HG03520 (cell line): ENCODE results near the gene DCLRE1B.
"Not testable (repeated sequence)": the region's sequence is repeated elsewhere in the genome, so short reads cannot be mapped to it uniquely, and the experiment has no call there.

Experiments used
- ATAC-seq: cut with Tn5 transposase; IDR thresholded peaks from one replicate; pipeline ENCODE4 v1.9.1; 2021; ENCODE audit warnings: mild to moderate bottlenecking, moderate library complexity; ENCODE audit not compliant: unreplicated experiment

DCLRE1B gene

GRCh38 chr1:113946112-113946511 is 41.0 kb downstream of the DCLRE1B start:
- no peak for ATAC-seq

GRCh38 chr1:113946678-113947387 is 41.7 kb downstream of the DCLRE1B start:
- ATAC-seq: no peak

- no peak for ATAC-seq
These were observed 42.4 kb downstream of the DCLRE1B start for GRCh38 chr1:113947388-113948107.

GRCh38 chr1:113948151-113948550 is 43.0 kb downstream of the DCLRE1B start:
- not testable (repeated sequence) for ATAC-seq

- ATAC-seq: no peak
These were observed 43.9 kb downstream of the DCLRE1B start for GRCh38 chr1:113949007-113949406.

GRCh38 chr1:113950908-113951307 is 45.8 kb downstream of the DCLRE1B start:
- ATAC-seq: no peak

GRCh38 chr1:113951719-113952118 is 46.6 kb downstream of the DCLRE1B start:
- ATAC-seq: no peak

- ATAC-seq: no peak
These were observed 52.9 kb downstream of the DCLRE1B start for GRCh38 chr1:113957984-113958383.

GRCh38 chr1:113958691-113959090 is 53.6 kb downstream of the DCLRE1B start:
- no peak for ATAC-seq

GRCh38 chr1:113963281-113963906 is 58.3 kb downstream of the DCLRE1B start:
- no peak for ATAC-seq
